Loucy (cell line): ENCODE results near the gene MICU1.

ENCODE experiments used
- CTCF ChIP-seq: fragments of 200-600 bp; sonication (generic); conservative IDR thresholded peaks from 2 replicates; pipeline ENCODE4 v1.5.1; 2014; ENCODE audit warnings: mild to moderate bottlenecking, antibody characterized with exemption, low read length
- EZH2phosphoT487 ChIP-seq: fragments of 200-600 bp; IDR thresholded peaks from 2 replicates; pipeline ENCODE4 v1.6.1; 2018; ENCODE audit warnings: antibody characterized with exemption, mild to moderate bottlenecking, moderate library complexity, borderline replicate concordance

DNA sequence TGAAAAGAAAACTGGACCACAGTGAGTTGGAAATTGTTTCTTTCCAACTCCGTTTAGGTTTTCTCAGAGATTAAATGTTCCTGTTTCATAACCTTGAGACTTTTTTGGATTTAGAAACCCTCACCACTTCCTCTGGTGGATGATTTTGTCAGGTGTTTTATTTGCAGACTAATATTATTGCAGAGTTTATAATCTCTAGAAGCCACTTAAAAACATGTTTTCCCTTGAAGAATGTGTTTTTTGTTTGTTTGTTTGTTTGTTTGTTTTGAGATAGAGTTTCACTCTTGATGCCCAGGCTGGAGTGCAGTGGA, 520 bp upstream of the MICU1 start:
- no peak for TF ChIP-seq CTCF
- no peak for TF ChIP-seq EZH2phosphoT487
